ENCODE data around the gene NELFCD. TPM values are rescaled to one million over a fixed set of nuclear protein-coding genes. Genes with fewer than 3 reads are reported as not detected.
A peak's percentile ranks its signal among the peaks of the same experiment; 100 is the strongest.
"Not testable (repeated sequence)": the region's sequence is repeated elsewhere in the genome, so short reads cannot be mapped to it uniquely, and the experiment has no call there.

The NELFCD gene
- total RNA-seq, 4 donors from 2014 or later: 43.7 to 68.1 (median 55.1) TPM

DNA sequence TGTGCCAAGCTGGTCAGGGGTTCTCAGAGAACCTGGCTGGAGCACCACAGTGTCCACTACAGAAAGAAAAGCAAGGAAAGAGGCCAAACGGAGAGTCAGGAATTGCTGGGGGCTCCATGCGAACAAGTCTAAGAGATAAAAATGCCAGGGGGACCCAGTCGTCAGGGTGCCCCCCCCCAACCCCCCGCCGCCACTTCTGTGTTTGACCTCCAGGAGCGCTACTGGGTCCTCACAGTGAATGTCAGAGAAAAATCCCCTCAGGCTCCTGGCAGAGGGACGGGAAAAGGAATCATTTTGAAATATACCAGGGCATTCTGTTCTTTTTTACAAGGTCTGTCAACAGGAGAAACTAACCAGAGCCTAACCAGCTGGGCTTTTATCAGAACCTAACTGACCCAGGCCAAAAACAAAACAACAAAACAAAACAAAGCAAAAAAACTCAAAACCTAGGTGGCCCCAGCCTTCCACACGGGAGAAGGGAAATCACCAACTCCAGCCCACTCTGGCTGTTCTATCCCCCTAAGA is 17.9 kb upstream of the NELFCD start:
- no peak for TF ChIP-seq POLR2A (IDR thresholded peaks at IDR 0.05)
- TF ChIP-seq EP300 (IDR thresholded peaks at IDR 0.05; ENCODE audit: low read depth): no peak
- peak; percentile 53 to 75 (median 72) for TF ChIP-seq POLR2AphosphoS5 (IDR thresholded peaks at IDR 0.05)
- TF ChIP-seq, protein P1, sequence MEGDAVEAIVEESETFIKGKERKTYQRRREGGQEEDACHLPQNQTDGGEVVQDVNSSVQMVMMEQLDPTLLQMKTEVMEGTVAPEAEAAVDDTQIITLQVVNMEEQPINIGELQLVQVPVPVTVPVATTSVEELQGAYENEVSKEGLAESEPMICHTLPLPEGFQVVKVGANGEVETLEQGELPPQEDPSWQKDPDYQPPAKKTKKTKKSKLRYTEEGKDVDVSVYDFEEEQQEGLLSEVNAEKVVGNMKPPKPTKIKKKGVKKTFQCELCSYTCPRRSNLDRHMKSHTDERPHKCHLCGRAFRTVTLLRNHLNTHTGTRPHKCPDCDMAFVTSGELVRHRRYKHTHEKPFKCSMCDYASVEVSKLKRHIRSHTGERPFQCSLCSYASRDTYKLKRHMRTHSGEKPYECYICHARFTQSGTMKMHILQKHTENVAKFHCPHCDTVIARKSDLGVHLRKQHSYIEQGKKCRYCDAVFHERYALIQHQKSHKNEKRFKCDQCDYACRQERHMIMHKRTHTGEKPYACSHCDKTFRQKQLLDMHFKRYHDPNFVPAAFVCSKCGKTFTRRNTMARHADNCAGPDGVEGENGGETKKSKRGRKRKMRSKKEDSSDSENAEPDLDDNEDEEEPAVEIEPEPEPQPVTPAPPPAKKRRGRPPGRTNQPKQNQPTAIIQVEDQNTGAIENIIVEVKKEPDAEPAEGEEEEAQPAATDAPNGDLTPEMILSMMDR (IDR thresholded peaks at IDR 0.05): peak in 1 of 5 experiments; percentile 21
- Histone ChIP-seq H3K9me3 (no peaks in the 10 kb centered on the region), H3K36me3 (no peaks in the 10 kb centered on the region), H3K4me3 (no peak overlapping the region), H3K4me1 (no peaks in the 10 kb centered on the region), H3K27ac (peak overlapping the region in 2 of 4 donors; percentile 33 to 40), H3K27me3 (peaks cover 3% of the 10 kb centered on the region)
- in situ Hi-C loops (cut with MboI; ENCODE audit: low pct_ligation_motif_present in 1 of 4, low pct_unique_long_range_greater_than_20kb in 1 of 4, low sequenced_read_pairs in 3 of 4) (no loop called here), intact Hi-C loops (cut with DNase I; ENCODE audit: low total_unique reads) (no loop called here)
- no peak for DNase-seq
- WGBS, 2 donors (ENCODE audit: low coverage in 1 of 2): 60 to 70% methylated on average over 3 to 8 of the region's 8 CpGs

- H3K9me3 ChIP-seq; H3K36me3 ChIP-seq; in situ Hi-C loops (cut with MboI; ENCODE audit: low pct_ligation_motif_present in 1 of 4, low pct_unique_long_range_greater_than_20kb in 1 of 4, low sequenced_read_pairs in 3 of 4); H3K4me3 ChIP-seq; H3K4me1 ChIP-seq; H3K27ac ChIP-seq; intact Hi-C loops (cut with DNase I; ENCODE audit: low total_unique reads); DNase-seq; H3K27me3 ChIP-seq: not testable (repeated sequence)
- 74 to 88% methylated on average over 5 of the region's 5 CpGs for WGBS, 2 donors (ENCODE audit: low coverage in 1 of 2)
Measured at GRCh38 chr20:58963922-58964321, 17.1 kb upstream of the NELFCD start.

DNA sequence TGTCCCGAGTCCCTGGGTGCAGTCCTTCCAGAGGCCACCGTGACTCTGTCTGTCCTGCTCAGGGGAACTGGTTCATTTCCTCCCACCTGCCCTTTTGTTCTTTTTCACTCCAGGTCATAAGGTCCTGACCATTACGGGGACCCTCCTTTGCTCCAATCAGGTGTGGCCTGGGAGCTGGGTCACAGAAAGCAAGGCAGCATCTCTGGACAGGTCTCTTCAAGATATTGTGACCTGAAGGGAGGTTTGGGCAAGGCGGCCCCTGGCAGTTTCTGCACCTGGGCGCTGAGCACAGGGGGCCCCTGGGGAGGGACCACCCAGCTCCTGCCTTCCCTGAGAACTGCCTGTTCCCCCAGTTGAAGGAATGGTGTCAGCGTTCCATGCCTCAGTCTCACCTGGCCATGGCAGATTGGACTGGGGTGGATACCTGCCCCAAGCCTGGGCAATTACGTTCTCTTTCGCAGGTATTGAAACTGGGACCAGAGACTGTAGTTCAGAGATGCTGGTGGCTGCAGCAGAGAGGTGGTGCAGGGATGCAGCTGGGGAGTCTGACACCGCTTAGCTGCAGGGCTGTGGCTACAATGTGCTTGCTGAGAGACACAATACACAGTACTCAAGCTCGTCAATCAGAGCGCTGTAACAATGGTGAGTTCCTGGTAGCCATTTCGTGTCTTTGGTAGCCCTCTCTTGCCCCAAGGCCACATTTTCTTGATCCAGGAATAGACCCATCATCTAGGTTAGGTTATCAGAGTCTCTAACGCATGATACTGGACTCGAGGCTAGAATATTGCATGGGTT is 15.6 kb upstream of the NELFCD start:
- in situ Hi-C loops (cut with MboI; ENCODE audit: low pct_ligation_motif_present in 1 of 4, low pct_unique_long_range_greater_than_20kb in 1 of 4, low sequenced_read_pairs in 3 of 4): no loop called here
- no peak overlapping the region for H3K4me3 ChIP-seq
- peaks cover 8% of the 10 kb centered on the region for H3K27me3 ChIP-seq
- no peaks in the 10 kb centered on the region for H3K4me1 ChIP-seq
- no peaks in the 10 kb centered on the region for H3K9me3 ChIP-seq
- H3K27ac ChIP-seq: no peak overlapping the region
- 74 to 80% methylated on average over 1 to 14 of the region's 14 CpGs for WGBS, 2 donors (ENCODE audit: low coverage in 1 of 2)
- no peaks in the 10 kb centered on the region for H3K36me3 ChIP-seq
- no peak for DNase-seq
- TF ChIP-seq, protein P1 (IDR thresholded peaks at IDR 0.05): no peak
- TF ChIP-seq POLR2A (IDR thresholded peaks at IDR 0.05) (no peak), POLR2AphosphoS5 (IDR thresholded peaks at IDR 0.05) (no peak), EP300 (IDR thresholded peaks at IDR 0.05; ENCODE audit: low read depth) (no peak)
- intact Hi-C loops (cut with DNase I; ENCODE audit: low total_unique reads): no loop called here

DNA sequence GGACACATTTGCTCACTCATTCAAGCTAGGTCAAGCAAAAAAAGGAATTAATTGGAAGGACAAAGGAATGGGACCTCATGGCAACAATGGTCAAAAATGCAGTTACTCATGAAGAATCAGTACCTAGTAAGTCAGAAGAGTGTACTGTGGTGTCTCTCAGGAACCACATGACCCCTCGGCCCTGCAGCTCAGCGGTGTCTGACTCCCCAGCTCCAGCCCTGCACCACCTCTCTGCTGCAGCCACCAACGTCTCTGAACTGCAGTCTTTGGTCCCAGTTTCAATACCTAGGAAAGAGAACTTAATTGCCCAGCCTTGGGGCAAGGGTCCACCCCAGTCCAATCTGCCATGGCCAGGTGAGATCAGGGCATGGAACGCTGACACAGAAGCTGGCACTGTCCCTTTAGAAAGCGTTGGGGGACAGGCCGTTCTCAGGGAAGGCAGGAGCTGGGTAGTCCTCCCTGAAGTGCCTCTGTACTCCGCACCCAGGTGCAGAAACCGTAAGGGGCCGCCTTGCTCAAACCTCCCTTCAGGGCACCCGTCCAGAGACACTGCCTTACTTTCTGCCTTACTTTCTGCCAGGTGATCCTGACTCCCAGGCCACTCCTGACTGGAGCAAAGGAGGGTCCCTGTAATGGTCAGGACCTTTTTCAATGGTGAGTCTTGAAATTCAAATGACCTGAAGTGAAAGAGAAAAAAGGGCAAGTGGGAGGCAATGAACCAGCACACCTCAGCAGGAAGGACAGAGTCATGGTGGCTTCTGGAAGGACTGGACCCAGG is 13.2 kb upstream of the NELFCD start:
- intact Hi-C loops (cut with DNase I; ENCODE audit: low total_unique reads): no loop called here
- no peaks in the 10 kb centered on the region for H3K9me3 ChIP-seq
- WGBS, 2 donors (ENCODE audit: low coverage in 1 of 2): 84% methylated on average over 9 of the region's 10 CpGs; no CpG with 5 or more reads in 1 of the 2 donors
- H3K27ac ChIP-seq: no peak overlapping the region
- H3K4me3 ChIP-seq: no peak overlapping the region
- in situ Hi-C loops (cut with MboI; ENCODE audit: low pct_ligation_motif_present in 1 of 4, low pct_unique_long_range_greater_than_20kb in 1 of 4, low sequenced_read_pairs in 3 of 4): no loop called here
- H3K4me1 ChIP-seq: no peaks in the 10 kb centered on the region
- H3K36me3 ChIP-seq: no peaks in the 10 kb centered on the region
- DNase-seq: no peak
- TF ChIP-seq POLR2A (IDR thresholded peaks at IDR 0.05): no peak
- TF ChIP-seq, protein P1 (IDR thresholded peaks at IDR 0.05): no peak
- TF ChIP-seq POLR2AphosphoS5 (IDR thresholded peaks at IDR 0.05): no peak
- TF ChIP-seq EP300 (IDR thresholded peaks at IDR 0.05; ENCODE audit: low read depth): no peak
- peaks cover 8% of the 10 kb centered on the region for H3K27me3 ChIP-seq

Data from transverse colon (tissue), 4 donors.